ENCODE measurements around the gene TAS2R38.

The TAS2R38 gene

DNA sequence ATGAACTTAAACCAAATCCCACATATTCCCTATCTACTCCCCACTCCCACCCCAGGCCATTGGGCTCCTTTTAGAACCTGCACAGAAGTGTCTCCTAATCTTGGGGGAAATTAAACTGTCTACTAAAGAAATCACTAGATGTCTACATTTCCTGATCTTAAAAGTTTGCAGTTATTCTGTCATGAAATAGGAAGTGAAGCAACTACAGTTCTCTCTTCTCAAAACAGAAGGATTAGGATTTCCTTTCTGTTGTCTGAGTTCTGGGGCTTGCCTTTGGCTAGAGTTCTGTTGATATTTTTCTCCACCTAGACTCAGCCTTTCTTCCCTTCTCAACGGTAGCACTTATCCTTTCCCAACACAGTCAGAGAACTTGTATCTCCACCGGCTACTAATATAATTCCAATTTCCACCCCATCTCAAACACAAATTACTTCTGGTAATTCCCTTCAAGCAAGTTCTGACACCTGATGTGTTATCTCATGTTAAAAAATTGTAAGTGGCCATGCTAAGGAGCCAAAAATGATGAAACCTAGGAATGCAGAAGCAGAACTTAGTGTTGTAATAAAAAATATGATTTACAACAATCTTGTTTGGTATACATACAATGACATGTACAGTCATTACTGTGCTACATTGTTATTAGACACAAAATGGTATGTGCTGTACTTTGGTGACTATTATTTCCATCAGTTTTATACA, 45.3 kb downstream of the TAS2R38 start:
- no peak overlapping the region for H3K4ac ChIP-seq (ENCODE audit: low read depth, low read length)
- no peak overlapping the region for H3K4me2 ChIP-seq (ENCODE audit: low read length)
- no peak overlapping the region for H4K5ac ChIP-seq (ENCODE audit: low read length)
- no peaks in the 10 kb centered on the region for H3K36me3 ChIP-seq (ENCODE audit: control insufficient read depth, insufficient read depth, low read length)
- no peaks in the 10 kb centered on the region for H3K79me1 ChIP-seq (ENCODE audit: low read length)
- no peak overlapping the region for H3K9ac ChIP-seq (ENCODE audit: low read length)
- no peak overlapping the region for H3K4me3 ChIP-seq (ENCODE audit: low read length)
- WGBS (ENCODE audit: extremely low coverage, insufficient coverage, low lambda C conversion rate): 100% methylated on average over 1 of the region's 2 CpGs
- no peak overlapping the region for H4K8ac ChIP-seq (ENCODE audit: low read depth, low read length)
- no peak overlapping the region for H2BK120ac ChIP-seq (ENCODE audit: low read depth, low read length)
- H3K4me1 ChIP-seq (ENCODE audit: control insufficient read depth, low read depth, low read length): no peaks in the 10 kb centered on the region
- no peak overlapping the region for H3K27ac ChIP-seq (ENCODE audit: low read depth, low read length)
- H2BK15ac ChIP-seq (replicated peaks; ENCODE audit: low read depth): no peak overlapping the region
- no peak overlapping the region for H3K56ac ChIP-seq (ENCODE audit: low read length)
- no peak overlapping the region for H2AK5ac ChIP-seq (ENCODE audit: low read length)
- no peak for DNase-seq
- no peak overlapping the region for H3K18ac ChIP-seq (ENCODE audit: low read length)
- H3K27me3 ChIP-seq (ENCODE audit: insufficient read depth, low read length, poor library complexity): no peaks in the 10 kb centered on the region
- no peak overlapping the region for H3K23ac ChIP-seq (ENCODE audit: low read length)
- H3K79me2 ChIP-seq (ENCODE audit: control insufficient read depth, insufficient read depth, low read length): no peaks in the 10 kb centered on the region
- H2BK5ac ChIP-seq (ENCODE audit: low read length): no peak overlapping the region
